ENCODE data around the gene PPM1E.
"Not testable (repeated sequence)": the region's sequence is repeated elsewhere in the genome, so short reads cannot be mapped to it uniquely, and the experiment has no call there.

Gene PPM1E

GRCh38 chr17:58755577-58756245 lies at the start of gene PPM1E:
TSS of gene PPM1E (plus strand) at chr17:58755854.
- DNase-seq = peak; percentile 88

GRCh38 chr17:58706351-58707140 lies 49.1 kb upstream of the PPM1E start:
- no peak for DNase-seq

GRCh38 chr17:58710948-58711552 lies 44.6 kb upstream of the PPM1E start:
- DNase-seq = peak; percentile 34

- DNase-seq = no peak
Measured at GRCh38 chr17:58722274-58722673, 33.4 kb upstream of the PPM1E start.

- DNase-seq = no peak
Measured at GRCh38 chr17:58722696-58723095, 33.0 kb upstream of the PPM1E start.

GRCh38 chr17:58728798-58729197 lies 26.9 kb upstream of the PPM1E start:
- DNase-seq = no peak

GRCh38 chr17:58730937-58731336 lies 24.7 kb upstream of the PPM1E start:
- DNase-seq = no peak

GRCh38 chr17:58734040-58734439 lies 21.6 kb upstream of the PPM1E start:
- no peak for DNase-seq

GRCh38 chr17:58734811-58735210 lies 20.8 kb upstream of the PPM1E start:
- DNase-seq = no peak

- no peak for DNase-seq
Measured at GRCh38 chr17:58741121-58741625, 14.5 kb upstream of the PPM1E start.

- DNase-seq = no peak
Measured at GRCh38 chr17:58747674-58748073, 8.0 kb upstream of the PPM1E start.

GRCh38 chr17:58749627-58750026 lies 6.0 kb upstream of the PPM1E start:
- not testable (repeated sequence) for DNase-seq

- no peak for DNase-seq
Measured at GRCh38 chr17:58753026-58753425, 2.6 kb upstream of the PPM1E start.

GRCh38 chr17:58755269-58755576 lies 431 bp upstream of the PPM1E start:
- no peak for DNase-seq

GRCh38 chr17:58756246-58757161 lies 850 bp downstream of the PPM1E start:
- DNase-seq = peak; percentile 42

- no peak for DNase-seq
Measured at GRCh38 chr17:58757162-58757613, 1.5 kb downstream of the PPM1E start.

- no peak for DNase-seq
Measured at GRCh38 chr17:58758890-58759289, 3.2 kb downstream of the PPM1E start.

GRCh38 chr17:58759522-58759921 lies 3.9 kb downstream of the PPM1E start:
- no peak for DNase-seq

GRCh38 chr17:58760248-58760647 lies 4.6 kb downstream of the PPM1E start:
- DNase-seq = no peak

GRCh38 chr17:58763263-58763662 lies 7.6 kb downstream of the PPM1E start:
- no peak for DNase-seq

GRCh38 chr17:58764373-58764772 lies 8.7 kb downstream of the PPM1E start:
- no peak for DNase-seq

GRCh38 chr17:58778482-58778881 lies 22.8 kb downstream of the PPM1E start:
- DNase-seq = not testable (repeated sequence)

GRCh38 chr17:58779446-58779845 lies 23.8 kb downstream of the PPM1E start:
- DNase-seq = no peak
